HuH-7.5 (cell line): ENCODE results near the gene ESYT3.
"Not testable (repeated sequence)": the region's sequence is repeated elsewhere in the genome, so short reads cannot be mapped to it uniquely, and the experiment has no call there.

ENCODE experiments used
- DNase-seq: peaks from one replicate; pipeline ENCODE4 v3.0.0; 2011; ENCODE audit warnings: low spot score

The ESYT3 gene

GRCh38 chr3:138461896-138462295 is 27.5 kb downstream of the ESYT3 start:
- DNase-seq: no peak

DNA sequence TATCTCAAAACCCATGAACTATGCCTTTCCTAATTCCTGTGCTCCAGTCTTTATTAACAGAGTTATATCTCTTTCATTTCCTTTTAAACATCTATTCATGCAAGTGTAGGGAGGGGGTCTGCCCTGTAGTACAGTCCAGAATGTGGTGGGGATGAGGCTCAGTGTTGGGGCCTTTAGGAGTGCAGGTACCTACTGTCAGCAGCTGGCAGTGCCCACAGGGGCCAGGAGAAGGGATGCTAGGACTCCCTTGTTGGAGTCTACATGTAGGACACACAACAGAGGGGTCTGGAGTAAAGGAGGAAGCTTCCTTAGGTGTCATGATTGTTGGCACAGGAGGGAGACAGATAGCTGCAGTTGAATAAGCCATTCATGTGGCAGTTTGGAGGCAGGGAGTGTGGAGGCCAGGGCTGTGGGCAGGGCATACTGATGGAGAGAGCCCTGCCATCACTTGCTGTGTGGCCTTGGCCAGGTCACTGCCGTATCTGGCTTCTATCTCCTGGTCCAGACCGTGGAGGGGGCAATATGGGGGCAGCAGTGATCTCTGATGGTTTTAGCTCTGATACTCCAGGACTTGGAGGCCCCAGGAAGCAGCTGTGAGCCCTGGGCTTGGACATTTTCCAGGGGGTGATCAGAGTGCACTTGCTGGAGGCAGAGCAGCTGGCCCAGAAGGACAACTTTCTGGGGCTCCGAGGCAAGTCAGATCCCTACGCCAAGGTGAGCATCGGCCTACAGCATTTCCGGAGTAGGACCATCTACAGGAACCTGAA is 29.5 kb downstream of the ESYT3 start:
- DNase-seq: no peak

GRCh38 chr3:138464491-138464860 is 30.1 kb downstream of the ESYT3 start:
- DNase-seq: no peak

GRCh38 chr3:138465451-138465850 is 31.0 kb downstream of the ESYT3 start:
- no peak for DNase-seq

- no peak for DNase-seq
Observed at GRCh38 chr3:138465925-138466324, 31.5 kb downstream of the ESYT3 start.

GRCh38 chr3:138467931-138468330 is 33.5 kb downstream of the ESYT3 start:
- no peak for DNase-seq

- DNase-seq: no peak
Observed at GRCh38 chr3:138468451-138468850, 34.0 kb downstream of the ESYT3 start.

GRCh38 chr3:138468886-138469285 is 34.5 kb downstream of the ESYT3 start:
- no peak for DNase-seq

GRCh38 chr3:138469874-138470273 is 35.5 kb downstream of the ESYT3 start:
- DNase-seq: no peak

DNA sequence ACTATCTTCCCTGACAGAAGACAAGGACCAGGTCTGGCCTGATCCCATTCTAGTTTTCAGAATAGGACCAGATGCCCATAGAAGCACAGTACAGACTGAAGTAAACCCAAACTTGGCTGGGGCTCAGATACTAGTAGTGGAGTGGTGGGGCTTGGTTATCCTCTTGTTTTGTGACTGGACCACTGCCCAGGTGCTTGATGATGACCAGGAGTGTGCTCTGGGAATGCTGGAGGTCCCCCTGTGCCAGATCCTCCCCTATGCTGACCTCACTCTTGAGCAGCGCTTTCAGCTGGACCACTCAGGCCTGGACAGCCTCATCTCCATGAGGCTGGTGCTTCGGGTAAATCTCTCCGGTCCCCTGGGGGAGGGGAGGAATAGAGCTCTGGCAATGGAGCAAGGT is 36.3 kb downstream of the ESYT3 start:
- no peak for DNase-seq

- DNase-seq: no peak
Observed at GRCh38 chr3:138471481-138471880, 37.1 kb downstream of the ESYT3 start.

GRCh38 chr3:138472141-138472825 is 37.9 kb downstream of the ESYT3 start:
- DNase-seq: no peak

DNA sequence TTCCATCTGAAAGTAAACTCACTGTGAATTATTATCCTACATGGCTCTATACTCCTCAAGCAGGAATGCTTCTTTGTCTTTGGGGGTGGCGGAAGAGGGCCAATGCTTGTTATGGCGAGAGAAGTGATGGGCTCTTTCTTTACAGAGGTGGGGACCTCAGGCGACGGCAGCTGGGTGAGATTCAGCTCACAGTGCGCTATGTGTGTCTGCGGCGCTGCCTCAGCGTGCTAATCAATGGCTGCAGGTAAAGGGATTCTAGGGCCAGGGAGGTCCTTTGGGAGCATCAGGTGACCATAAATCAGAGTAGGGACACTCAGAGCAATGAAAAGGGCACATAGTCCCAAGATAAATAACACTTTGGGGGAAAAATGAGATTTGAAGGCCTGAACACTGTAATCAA is 39.0 kb downstream of the ESYT3 start:
- DNase-seq: no peak

DNA sequence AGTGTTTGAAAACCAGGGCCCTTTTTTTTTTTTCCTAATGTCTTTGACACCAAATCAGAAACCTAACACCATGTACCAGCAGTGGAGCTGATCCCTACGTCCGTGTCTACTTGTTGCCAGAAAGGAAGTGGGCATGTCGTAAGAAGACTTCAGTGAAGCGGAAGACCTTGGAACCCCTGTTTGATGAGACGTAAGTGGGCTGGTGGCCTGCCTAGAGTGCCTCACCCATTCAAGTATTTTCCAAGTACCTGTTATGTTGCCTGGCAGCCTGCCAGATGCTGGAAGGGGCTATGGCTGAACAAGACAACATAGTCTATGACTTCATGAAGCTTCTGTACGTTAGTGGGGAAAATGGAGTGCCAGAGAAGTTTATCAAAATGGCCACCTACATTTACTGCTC is 39.7 kb downstream of the ESYT3 start:
- DNase-seq: no peak

GRCh38 chr3:138476526-138476925 is 42.1 kb downstream of the ESYT3 start:
- DNase-seq: no peak

- DNase-seq: no peak
Observed at GRCh38 chr3:138477120-138477519, 42.7 kb downstream of the ESYT3 start.

DNA sequence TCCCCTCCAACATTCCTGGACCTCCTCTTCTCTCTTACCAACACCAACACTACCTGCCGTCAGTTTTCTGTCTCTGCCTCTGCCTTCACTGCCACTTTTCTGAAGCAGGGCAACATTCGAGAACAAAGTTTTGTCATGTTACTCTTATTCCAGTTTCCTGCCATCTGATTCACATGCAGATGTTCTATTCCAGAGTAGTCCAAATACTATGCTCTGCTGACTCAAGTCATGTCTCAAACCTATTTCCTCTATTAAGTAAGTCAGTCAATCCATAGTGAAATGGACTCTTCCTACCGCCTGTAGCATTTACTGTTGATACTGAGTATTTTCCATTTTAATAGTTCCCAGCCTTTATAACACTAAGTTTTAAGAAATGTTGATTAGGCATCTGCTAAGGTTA is 43.4 kb downstream of the ESYT3 start:
- no peak for DNase-seq

DNA sequence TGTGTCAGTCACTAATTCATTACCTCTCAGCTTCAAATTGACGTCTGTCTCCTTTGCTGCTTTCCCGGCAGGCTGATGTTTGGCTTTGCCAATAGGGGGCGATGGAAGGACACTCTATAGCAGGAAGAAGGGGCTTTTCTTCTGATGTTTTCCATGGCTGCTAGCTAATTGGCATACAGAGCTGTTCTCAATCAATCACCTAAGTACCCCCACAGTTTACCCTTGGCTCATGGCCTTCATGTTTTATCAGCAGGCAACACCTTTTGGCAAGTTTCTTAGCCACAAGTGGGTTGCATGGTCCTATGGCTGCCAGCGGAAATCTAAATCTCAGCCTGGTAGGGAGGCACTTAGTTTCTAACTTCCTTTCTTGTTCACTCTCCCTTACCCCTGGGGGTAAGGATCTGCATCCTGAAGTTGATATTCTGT is 45.0 kb downstream of the ESYT3 start:
- DNase-seq: peak; percentile 66

- not testable (repeated sequence) for DNase-seq
Observed at GRCh38 chr3:138484672-138485071, 50.3 kb downstream of the ESYT3 start.

DNA sequence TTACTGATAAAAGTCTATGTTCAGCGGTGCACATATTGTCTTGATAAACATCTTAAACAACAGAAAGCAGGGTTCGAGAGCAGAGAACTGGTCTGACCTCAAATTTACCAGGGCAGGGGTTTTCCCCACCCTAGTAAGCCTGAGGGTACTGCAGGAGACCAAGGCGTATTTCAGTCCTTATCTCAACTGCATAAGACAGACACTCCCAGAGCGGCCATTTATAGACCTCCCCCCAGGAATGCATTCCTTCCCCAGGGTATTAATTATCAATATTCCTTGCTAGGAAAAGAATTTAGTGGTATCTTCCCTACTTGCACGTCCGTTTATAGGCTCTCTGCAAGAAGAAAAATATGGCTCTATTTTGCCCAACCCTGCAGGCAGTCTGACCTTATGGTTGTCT is 52.2 kb downstream of the ESYT3 start:
- not testable (repeated sequence) for DNase-seq

GRCh38 chr3:138491971-138492370 is 57.6 kb downstream of the ESYT3 start:
- DNase-seq: no peak

- DNase-seq: no peak
Observed at GRCh38 chr3:138492980-138493675, 58.7 kb downstream of the ESYT3 start.
